CD14-positive monocyte (primary cell): ENCODE data around the gene NAPSA. TPM values are rescaled to one million over a fixed set of nuclear protein-coding genes. Genes with fewer than 3 reads are reported as not detected.

ENCODE experiments used
- DNase-seq, 3 donors: peaks; one replicate each; pipeline ENCODE4 v3.0.0-alpha.2; 2011 to 2022
- H2AFZ ChIP-seq: 2 replicates; pipeline ENCODE4 v1.6.0; 2012; ENCODE audit warnings: mild to moderate bottlenecking, low read depth, low read length, inconsistent platforms; ENCODE audit not compliant: insufficient read depth, poor library complexity, severe bottlenecking
- H3K27ac ChIP-seq, 2 donors: 1 replicate in 1 of 2; 2 replicates in 1 of 2; pipeline ENCODE4 v1.5.1; 2012 to 2013; ENCODE audit warnings: low read length in 2 of 2, control low read depth in 1 of 2, inconsistent platforms in 1 of 2, low read depth in 1 of 2, mild to moderate bottlenecking in 1 of 2
- H3K27me3 ChIP-seq, 2 donors: one replicate each; pipeline versions ENCODE4 v1.6.0 to v1.6.1; 2011 to 2013; ENCODE audit warnings: low read length in 2 of 2; ENCODE audit not compliant: control insufficient read depth in 2 of 2, insufficient read depth in 2 of 2
- H3K36me3 ChIP-seq, 2 donors: replicated peaks in 1 of 2; 1 replicate in 1 of 2; 2 replicates in 1 of 2; pipeline versions ENCODE4 v1.5.1 to v1.6.1; 2012 to 2013; ENCODE audit warnings: low read length in 2 of 2, control low read depth in 1 of 2, inconsistent platforms in 1 of 2, mild to moderate bottlenecking in 1 of 2; ENCODE audit not compliant: insufficient read depth in 2 of 2, control insufficient read depth in 1 of 2
- H3K4me1 ChIP-seq, 2 donors: 1 replicate in 1 of 2; 2 replicates in 1 of 2; pipeline versions ENCODE4 v1.5.1 to v1.6.1; 2012 to 2013; ENCODE audit warnings: low read length in 2 of 2, control low read depth in 1 of 2, inconsistent platforms in 1 of 2, mild to moderate bottlenecking in 1 of 2, moderate library complexity in 1 of 2; ENCODE audit not compliant: insufficient read depth in 2 of 2, control insufficient read depth in 1 of 2
- H3K4me2 ChIP-seq: replicated peaks from 2 replicates; pipeline ENCODE3; 2012; ENCODE audit warnings: low read length, moderate library complexity, mild to moderate bottlenecking; ENCODE audit not compliant: poor library complexity, severe bottlenecking; ENCODE audit errors: extremely low read depth
- H3K4me3 ChIP-seq, 3 experiments: fragments of 200-600 bp in 1 of 3; sonication (generic) in 1 of 3; replicated peaks in 1 of 3; 1 replicate in 2 of 3; 2 replicates in 1 of 3; pipeline ENCODE4 v1.5.1; 2011 to 2013; ENCODE audit warnings: low read length in 3 of 3, mild to moderate bottlenecking in 3 of 3, control low read depth in 2 of 3, low read depth in 2 of 3, inconsistent platforms in 1 of 3, moderate library complexity in 1 of 3
- H3K79me2 ChIP-seq: 2 replicates; pipeline ENCODE4 v1.6.0; 2012; ENCODE audit warnings: mild to moderate bottlenecking, control low read depth, inconsistent platforms, low read length, moderate library complexity; ENCODE audit not compliant: insufficient read depth
- H3K9ac ChIP-seq: 2 replicates; pipeline ENCODE4 v1.6.0; 2017; ENCODE audit warnings: low read length, mild to moderate bottlenecking; ENCODE audit not compliant: insufficient read depth, poor library complexity, severe bottlenecking
- H3K9me3 ChIP-seq, 2 donors: replicated peaks in 1 of 2; 1 replicate in 1 of 2; 2 replicates in 1 of 2; pipeline versions ENCODE4 v1.5.1 to v1.6.1; 2012 to 2013; ENCODE audit warnings: low read length in 2 of 2, control low read depth in 1 of 2; ENCODE audit not compliant: control insufficient read depth in 1 of 2, insufficient read depth in 1 of 2
- H4K20me1 ChIP-seq: 2 replicates; pipeline ENCODE4 v1.6.0; 2012; ENCODE audit warnings: mild to moderate bottlenecking, low read length, control low read depth, moderate library complexity; ENCODE audit not compliant: insufficient read depth
- H3K27ac Mint-ChIP-seq, 7 donors: one replicate each; pipeline ENCODE4 v1.8.0; 2020; ENCODE audit warnings: mild to moderate bottlenecking in 7 of 7, mixed read lengths in 7 of 7, moderate library complexity in 6 of 7, inconsistent platforms in 2 of 7
- H3K27me3 Mint-ChIP-seq, 3 donors: one replicate each; pipeline ENCODE4 v1.8.0; 2021 to 2022; ENCODE audit warnings: low read depth in 3 of 3, mild to moderate bottlenecking in 3 of 3, mixed read lengths in 3 of 3, moderate library complexity in 3 of 3, inconsistent platforms in 1 of 3
- H3K36me3 Mint-ChIP-seq, 2 donors: one replicate each; pipeline ENCODE4 v1.8.0; 2020; ENCODE audit warnings: mixed read lengths in 2 of 2, inconsistent platforms in 1 of 2, mild to moderate bottlenecking in 1 of 2
- H3K4me1 Mint-ChIP-seq: one replicate; pipeline ENCODE4 v1.8.0; 2020; ENCODE audit warnings: mild to moderate bottlenecking, mixed read lengths
- H3K4me3 Mint-ChIP-seq, 2 donors: one replicate each; pipeline ENCODE4 v1.8.0; 2020; ENCODE audit warnings: mild to moderate bottlenecking in 2 of 2, mixed read lengths in 2 of 2, moderate library complexity in 1 of 2
- H3K9me3 Mint-ChIP-seq, 7 donors: one replicate each; pipeline ENCODE4 v1.8.0; 2020 to 2022; ENCODE audit warnings: mixed read lengths in 7 of 7, mild to moderate bottlenecking in 6 of 7, moderate library complexity in 6 of 7, inconsistent platforms in 2 of 7
- CTCF ChIP-seq: fragments of 200-600 bp; IDR thresholded peaks from one replicate; pipeline ENCODE4 v1.8.0; 2022; ENCODE audit warnings: antibody characterized with exemption, mild to moderate bottlenecking
- WGBS: methylation state at CpG from one replicate; pipeline ENCODE4 v1.1.5; 2013; ENCODE audit warnings: missing lambda C conversion rate; ENCODE audit not compliant: insufficient coverage; 5-methylcytosine and 5-hydroxymethylcytosine counted together
- intact Hi-C, 2 donors: fragments of 100-400 bp; cut with micrococcal nuclease; formaldehyde crosslinking; loops; one replicate each; pipeline versions ENCODE4 v1.15.0 to v1.15.1; 2023
- polyA plus RNA-seq, 3 donors: library from polyadenylated mRNA; depleted of rRNA in 1 of 3; unstranded in 2 of 3; stranded (reverse) in 1 of 3; fragments of 300-500 nt in 2 of 3; fragments of >200 nt in 1 of 3; fragmentation: Illumina TruSeq in 2 of 3; gene quantifications; 1 replicate in 2 of 3; 2 replicates in 1 of 3; pipeline ENCODE4 v1.2.3, GENCODE V29; 2012 to 2021

NAPSA gene
- polyA plus RNA-seq, 3 donors, result 0.27 to 1.3 (median 0.52) TPM

- H3K9me3 Mint-ChIP-seq, result peaks cover 0 to 26% (median 14%) of the 10 kb centered on the region in 7 donors
- no peak for TF ChIP-seq CTCF
- H3K27ac Mint-ChIP-seq, result no peak overlapping the region
- DNase-seq, result no peak
- Histone ChIP-seq H3K4me1 (peaks cover 24 to 35% of the 10 kb centered on the region in 2 donors), H3K36me3 (peaks cover 0 to 6% of the 10 kb centered on the region in 2 donors), H3K9me3 (peaks cover 0 to 14% of the 10 kb centered on the region in 2 donors), H2AFZ (no peak overlapping the region), H3K27ac (no peak overlapping the region), H4K20me1 (peaks cover 63% of the 10 kb centered on the region), H3K9ac (no peak overlapping the region), H3K4me3 (no peak overlapping the region), H3K79me2 (no peaks in the 10 kb centered on the region), H3K27me3 (peaks cover 19 to 26% of the 10 kb centered on the region in 2 donors), H3K4me2 (no peak overlapping the region)
- intact Hi-C loops, result loop anchor here in 1 of 2 donors (10.0 kb wide), 1 partner anchor 481 kb away; no protein-coding TSS in a partner anchor
- H3K4me3 Mint-ChIP-seq, result no peak overlapping the region
- peaks cover 25 to 47% (median 39%) of the 10 kb centered on the region in 3 donors for H3K27me3 Mint-ChIP-seq
- WGBS, result 96% methylated on average over 11 of the region's 12 CpGs
- H3K36me3 Mint-ChIP-seq, result peaks cover 18 to 23% of the 10 kb centered on the region in 2 donors
- H3K4me1 Mint-ChIP-seq, result peaks cover 22% of the 10 kb centered on the region
Measured at GRCh38 chr19:50323782-50324133, 41.7 kb downstream of the NAPSA start.

GRCh38 chr19:50322931-50323781, 42.3 kb downstream of the NAPSA start:
- peaks cover 24 to 30% of the 10 kb centered on the region in 2 donors for H3K4me1 ChIP-seq
- H4K20me1 ChIP-seq, result peaks cover 63% of the 10 kb centered on the region
- Mint-ChIP-seq H3K4me3 (peak overlapping the region in 1 of 2 donors; percentile 26), H3K27me3 (peaks cover 25 to 44% (median 40%) of the 10 kb centered on the region in 3 donors), H3K4me1 (peaks cover 22% of the 10 kb centered on the region), H3K27ac (no peak overlapping the region), H3K9me3 (peaks cover 0 to 26% (median 14%) of the 10 kb centered on the region in 7 donors), H3K36me3 (peaks cover 18 to 23% of the 10 kb centered on the region in 2 donors)
- no peak overlapping the region for H3K27ac ChIP-seq
- no peak overlapping the region for H2AFZ ChIP-seq
- no peak overlapping the region for H3K4me2 ChIP-seq
- peaks cover 19 to 26% of the 10 kb centered on the region in 2 donors for H3K27me3 ChIP-seq
- no peak overlapping the region for H3K9ac ChIP-seq
- H3K36me3 ChIP-seq, result peaks cover 0 to 6% of the 10 kb centered on the region in 2 donors
- 94% methylated on average over 47 of the region's 55 CpGs for WGBS
- H3K79me2 ChIP-seq, result no peaks in the 10 kb centered on the region
- H3K4me3 ChIP-seq, result no peak overlapping the region
- intact Hi-C loops, result loop anchor here in 1 of 2 donors (10.0 kb wide), 1 partner anchor 482 kb away; no protein-coding TSS in a partner anchor
- H3K9me3 ChIP-seq, result peaks cover 0 to 14% of the 10 kb centered on the region in 2 donors
- no peak for TF ChIP-seq CTCF
- no peak for DNase-seq
